Keratinocyte (primary cell): ENCODE measurements around the gene LCE1C. TPM values are rescaled to one million over a fixed set of nuclear protein-coding genes. Genes with fewer than 3 reads are reported as not detected.
A peak's percentile ranks its signal among the peaks of the same experiment; 100 is the strongest.

Experiments used
- DNase-seq: peaks from one replicate; pipeline ENCODE4 v3.0.0-alpha.2; 2011; ENCODE audit warnings: low read depth, missing footprints, low spot score
- FAIRE-seq: peaks from 2 replicates; lab custom pipeline; 2011; peaks lifted over from hg19 to GRCh38; lab: Jason Lieb, UNC
- H2AFZ ChIP-seq: 2 replicates; pipeline ENCODE4 v1.6.0; 2012; ENCODE audit warnings: low read length, control low read depth, inconsistent platforms; ENCODE audit not compliant: control insufficient read depth
- H3K27ac ChIP-seq: 2 replicates; pipeline ENCODE4 v1.5.1; 2011; ENCODE audit warnings: low read length; ENCODE audit not compliant: control insufficient read depth, insufficient read depth
- H3K27me3 ChIP-seq: 3 replicates; pipeline ENCODE4 v1.6.0; 2011; ENCODE audit warnings: low read length; ENCODE audit not compliant: control insufficient read depth, insufficient read depth; ENCODE audit errors: extremely low read depth
- H3K36me3 ChIP-seq, 2 experiments: 2 replicates in 1 of 2; 3 replicates in 1 of 2; pipeline ENCODE4 v1.5.1; 2011; ENCODE audit warnings: low read length in 2 of 2, mild to moderate bottlenecking in 1 of 2; ENCODE audit not compliant: control insufficient read depth in 2 of 2, insufficient read depth in 2 of 2; ENCODE audit errors: extremely low read depth in 1 of 2
- H3K4me1 ChIP-seq: 3 replicates; pipeline ENCODE4 v1.5.1; 2011; ENCODE audit warnings: low read length; ENCODE audit not compliant: control insufficient read depth, insufficient read depth; ENCODE audit errors: extremely low read depth
- H3K4me2 ChIP-seq: 3 replicates; pipeline ENCODE4 v1.6.0; 2011; ENCODE audit warnings: low read depth, low read length; ENCODE audit not compliant: control insufficient read depth, insufficient read depth; ENCODE audit errors: extremely low read depth
- H3K4me3 ChIP-seq, 3 experiments: fragments of 200-600 bp in 1 of 3; sonication (generic) in 1 of 3; 2 replicates in 2 of 3; 3 replicates in 1 of 3; pipeline ENCODE4 v1.5.1; 2011 to 2016; ENCODE audit warnings: low read length in 3 of 3, mild to moderate bottlenecking in 3 of 3, control low read depth in 2 of 3, inconsistent platforms in 1 of 3, low read depth in 1 of 3, mixed read lengths in 1 of 3, mixed run types in 1 of 3, moderate library complexity in 1 of 3; ENCODE audit not compliant: control insufficient read depth in 2 of 3, insufficient read depth in 2 of 3; ENCODE audit errors: extremely low read depth in 1 of 3
- H3K79me2 ChIP-seq: 2 replicates; pipeline ENCODE4 v1.6.0; 2012; ENCODE audit warnings: low read length; ENCODE audit not compliant: control insufficient read depth, insufficient read depth
- H3K9ac ChIP-seq: 3 replicates; pipeline ENCODE4 v1.6.0; 2011; ENCODE audit warnings: low read length; ENCODE audit not compliant: control insufficient read depth, insufficient read depth; ENCODE audit errors: extremely low read depth
- H3K9me1 ChIP-seq: 3 replicates; pipeline ENCODE4 v1.6.0; 2011; ENCODE audit warnings: low read length; ENCODE audit not compliant: control insufficient read depth, insufficient read depth; ENCODE audit errors: extremely low read depth
- H3K9me3 ChIP-seq: 2 replicates; pipeline ENCODE4 v1.5.1; 2012; ENCODE audit warnings: low read depth, low read length; ENCODE audit not compliant: control insufficient read depth
- H4K20me1 ChIP-seq: 3 replicates; pipeline ENCODE4 v1.6.0; 2011; ENCODE audit warnings: low read length; ENCODE audit not compliant: control insufficient read depth, insufficient read depth; ENCODE audit errors: extremely low read depth
- CTCF ChIP-seq, 3 experiments: IDR thresholded peaks in 1 of 3; conservative IDR thresholded peaks in 1 of 3; optimal IDR thresholded peaks in 1 of 3; 2 replicates in 2 of 3; 3 replicates in 1 of 3; pipeline versions ENCODE3 to v1.5.1; 2011; ENCODE audit warnings: low read length in 3 of 3, mild to moderate bottlenecking in 3 of 3, moderate library complexity in 2 of 3, control low read depth in 1 of 3, inconsistent platforms in 1 of 3; ENCODE audit not compliant: insufficient read depth in 2 of 3; ENCODE audit errors: extremely low read depth in 1 of 3
- EZH2 ChIP-seq: IDR thresholded peaks from one replicate; pipeline ENCODE4 v1.6.1; 2012; ENCODE audit warnings: inconsistent platforms, mild to moderate bottlenecking, low read length, moderate library complexity
- dilution Hi-C: fragments of 300-500 bp; cut with MboI; formaldehyde crosslinking; loops from one replicate; pipeline ENCODE4 v1.7.0; 2020; ENCODE audit warnings: low sequenced_read_pairs; ENCODE audit not compliant: extremely low pct_ligation_motif_present
- polyA plus RNA-seq, 5 experiments: library from polyadenylated mRNA; depleted of rRNA in 3 of 5; stranded (reverse) in 3 of 5; stranded (forward) in 1 of 5; unstranded in 1 of 5; fragments of >200 nt; gene quantifications; 1 replicate in 1 of 5; 2 replicates in 3 of 5; 3 replicates in 1 of 5; pipeline versions ENCODE4 v1.2.1 to v1.2.3, GENCODE V29; 2011 to 2012; ENCODE audit warnings: missing spikeins in 2 of 5, low read depth in 1 of 5, low replicate concordance in 1 of 5

The LCE1C gene
- polyA plus RNA-seq, 1 donor (not counting 4 experiments of a cell fraction or from before 2014, with no cell fraction given), result 1.8 TPM

GRCh38 chr1:152827173-152827572, 20.7 kb upstream of the LCE1C start, which contains the start of gene LCE1A:
TSS of gene LCE1A (plus strand) at chr1:152827473. CDS start at chr1:152827473, 0 bp downstream.
- no peak for TF ChIP-seq CTCF (optimal IDR thresholded peaks at IDR 0.05 in 1 of 3, IDR thresholded peaks at IDR 0.05 in 1 of 3, conservative IDR thresholded peaks at IDR 0.05 in 1 of 3; ENCODE audit: extremely low read depth in 1 of 3, insufficient read depth in 2 of 3, low read length in 3 of 3)
- TF ChIP-seq EZH2, result no peak
- no peaks in the 10 kb centered on the region for H3K4me1 ChIP-seq
- H3K4me2 ChIP-seq, result no peak within 1 kb of the TSS
- no peaks in the 10 kb centered on the region for H3K9me1 ChIP-seq
- no peak for FAIRE-seq
- no peaks in the 10 kb centered on the region for H4K20me1 ChIP-seq
- DNase-seq, result no peak
- dilution Hi-C loops, result no loop called here
- no peaks in the 10 kb centered on the region for H3K9me3 ChIP-seq
- H3K4me3 ChIP-seq, result no peak within 1 kb of the TSS
- H3K9ac ChIP-seq, result no peak within 1 kb of the TSS
- no peak within 1 kb of the TSS for H3K27ac ChIP-seq
- no peaks in the 10 kb centered on the region for H3K27me3 ChIP-seq
- H2AFZ ChIP-seq, result no peak within 1 kb of the TSS
- H3K79me2 ChIP-seq, result no peaks in the 10 kb centered on the region
- H3K36me3 ChIP-seq, result no peaks in the 10 kb centered on the region

- Histone ChIP-seq H3K27ac (no peak overlapping the region), H4K20me1 (no peaks in the 10 kb centered on the region), H3K4me1 (no peaks in the 10 kb centered on the region), H3K4me2 (no peak overlapping the region), H3K4me3 (no peak overlapping the region), H3K79me2 (no peaks in the 10 kb centered on the region), H3K9me1 (no peaks in the 10 kb centered on the region), H3K36me3 (no peaks in the 10 kb centered on the region), H2AFZ (no peak overlapping the region), H3K9me3 (no peaks in the 10 kb centered on the region), H3K9ac (no peak overlapping the region), H3K27me3 (no peaks in the 10 kb centered on the region)
- TF ChIP-seq EZH2 (no peak), CTCF (optimal IDR thresholded peaks at IDR 0.05 in 1 of 3, IDR thresholded peaks at IDR 0.05 in 1 of 3, conservative IDR thresholded peaks at IDR 0.05 in 1 of 3; ENCODE audit: extremely low read depth in 1 of 3, insufficient read depth in 2 of 3, low read length in 3 of 3) (no peak)
- dilution Hi-C loops, result no loop called here
- no peak for DNase-seq
- peak; percentile 73 for FAIRE-seq
Observed at GRCh38 chr1:152824964-152825363, 18.5 kb upstream of the LCE1C start.
